ENCODE measurements around the gene LZTR1. TPM values are rescaled to one million over a fixed set of nuclear protein-coding genes. Genes with fewer than 3 reads are reported as not detected.

Gene LZTR1
- total and polyA plus RNA-seq, 2 of the 8 experiments (the other 6 are each of a cell fraction or from before 2014, with no cell fraction given): 22.3 to 31.0 TPM

DNA sequence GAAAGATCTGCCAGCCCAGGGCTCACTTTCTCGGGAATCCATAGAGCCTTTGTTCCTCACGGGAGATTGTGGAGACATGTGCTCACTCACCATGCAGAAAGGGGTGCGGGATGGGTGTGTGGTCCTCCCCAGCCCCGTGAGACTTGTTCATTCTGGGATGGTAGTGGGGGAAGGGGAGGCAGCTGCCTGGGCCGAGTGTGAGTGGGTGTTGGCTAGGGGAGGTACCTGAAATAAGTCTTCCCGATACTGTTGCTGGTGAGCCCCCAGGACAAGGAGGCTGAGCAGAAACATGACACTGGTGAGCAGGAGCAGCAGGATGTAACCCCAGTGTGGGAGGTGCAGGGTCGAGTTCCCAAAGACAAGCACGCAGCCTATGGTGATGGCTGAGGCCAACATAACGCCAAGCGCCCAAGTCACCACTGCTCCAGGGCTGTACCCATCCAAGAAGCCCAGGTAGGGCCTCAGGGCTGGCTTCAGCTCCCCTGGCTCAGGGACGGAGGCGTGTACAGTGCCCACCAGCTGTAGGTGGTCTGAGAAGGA, 47.5 kb downstream of the LZTR1 start (continued):
- TF ChIP-seq, protein P1, sequence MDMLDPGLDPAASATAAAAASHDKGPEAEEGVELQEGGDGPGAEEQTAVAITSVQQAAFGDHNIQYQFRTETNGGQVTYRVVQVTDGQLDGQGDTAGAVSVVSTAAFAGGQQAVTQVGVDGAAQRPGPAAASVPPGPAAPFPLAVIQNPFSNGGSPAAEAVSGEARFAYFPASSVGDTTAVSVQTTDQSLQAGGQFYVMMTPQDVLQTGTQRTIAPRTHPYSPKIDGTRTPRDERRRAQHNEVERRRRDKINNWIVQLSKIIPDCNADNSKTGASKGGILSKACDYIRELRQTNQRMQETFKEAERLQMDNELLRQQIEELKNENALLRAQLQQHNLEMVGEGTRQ (IDR thresholded peaks at IDR 0.05; ENCODE audit: low read length): no peak
- TF ChIP-seq POU5F1 (IDR thresholded peaks at IDR 0.05; ENCODE audit: low read depth, low read length): no peak
- TF ChIP-seq CBX8 (IDR thresholded peaks at IDR 0.05; ENCODE audit: borderline replicate concordance, low read depth, low read length): no peak
- TF ChIP-seq BRCA1 (IDR thresholded peaks at IDR 0.05; ENCODE audit: low read depth, low read length): no peak
- no peak for TF ChIP-seq KDM5A (IDR thresholded peaks at IDR 0.05; ENCODE audit: low read length)
- no peak for TF ChIP-seq JUND (IDR thresholded peaks at IDR 0.05; ENCODE audit: low read length)
- TF ChIP-seq, protein P2, sequence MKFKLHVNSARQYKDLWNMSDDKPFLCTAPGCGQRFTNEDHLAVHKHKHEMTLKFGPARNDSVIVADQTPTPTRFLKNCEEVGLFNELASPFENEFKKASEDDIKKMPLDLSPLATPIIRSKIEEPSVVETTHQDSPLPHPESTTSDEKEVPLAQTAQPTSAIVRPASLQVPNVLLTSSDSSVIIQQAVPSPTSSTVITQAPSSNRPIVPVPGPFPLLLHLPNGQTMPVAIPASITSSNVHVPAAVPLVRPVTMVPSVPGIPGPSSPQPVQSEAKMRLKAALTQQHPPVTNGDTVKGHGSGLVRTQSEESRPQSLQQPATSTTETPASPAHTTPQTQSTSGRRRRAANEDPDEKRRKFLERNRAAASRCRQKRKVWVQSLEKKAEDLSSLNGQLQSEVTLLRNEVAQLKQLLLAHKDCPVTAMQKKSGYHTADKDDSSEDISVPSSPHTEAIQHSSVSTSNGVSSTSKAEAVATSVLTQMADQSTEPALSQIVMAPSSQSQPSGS (IDR thresholded peaks at IDR 0.05; ENCODE audit: low read length): no peak
- no peak for TF ChIP-seq SIX5 (IDR thresholded peaks at IDR 0.05; ENCODE audit: low read depth, low read length)
- TF ChIP-seq RNF2 (IDR thresholded peaks at IDR 0.05; ENCODE audit: borderline replicate concordance, low read depth, low read length, missing control alignments, poor library complexity, severe bottlenecking): no peak
- TF ChIP-seq HDAC6 (IDR thresholded peaks at IDR 0.05; ENCODE audit: low read depth, low read length): no peak
- TF ChIP-seq RAD21 (IDR thresholded peaks at IDR 0.05 in 1 of 2, conservative IDR thresholded peaks at IDR 0.05 in 1 of 2; ENCODE audit: low read depth in 2 of 2, low read length in 2 of 2): no peak
